Activated CD4-positive, alpha-beta T cell treated with anti-CD3 and anti-CD28 coated beads, Interleukin-2, amount 50 U/mL, for 24 hours (primary cell): ENCODE results near the gene SCD5.

Experiments
- DNase-seq, 2 donors: peaks; one replicate each; pipeline ENCODE4 v3.0.0-alpha.2; 2020; ENCODE audit warnings: low read depth in 1 of 2, low spot score in 1 of 2

SCD5 gene

GRCh38 chr4:82696117-82696860 lies 102.3 kb downstream of the SCD5 start:
- no peak for DNase-seq

GRCh38 chr4:82694892-82695291 lies 103.7 kb downstream of the SCD5 start:
- DNase-seq: no peak

GRCh38 chr4:82694046-82694445 lies 104.5 kb downstream of the SCD5 start:
- DNase-seq: no peak

- DNase-seq: no peak
These were observed 106.4 kb downstream of the SCD5 start for GRCh38 chr4:82692101-82692780.

GRCh38 chr4:82691431-82691830 lies 107.2 kb downstream of the SCD5 start:
- no peak for DNase-seq

- DNase-seq: no peak
These were observed 110.4 kb downstream of the SCD5 start for GRCh38 chr4:82688091-82688795.

GRCh38 chr4:82687531-82687930 lies 111.1 kb downstream of the SCD5 start:
- DNase-seq: no peak

GRCh38 chr4:82681754-82682153 lies 116.8 kb downstream of the SCD5 start:
- no peak for DNase-seq

GRCh38 chr4:82680834-82681233 lies 117.8 kb downstream of the SCD5 start:
- DNase-seq: no peak

GRCh38 chr4:82679531-82679930 lies 119.1 kb downstream of the SCD5 start:
- DNase-seq: no peak

GRCh38 chr4:82678051-82678450 lies 120.5 kb downstream of the SCD5 start:
- DNase-seq: no peak

GRCh38 chr4:82677327-82677726 lies 121.3 kb downstream of the SCD5 start:
- no peak for DNase-seq

- DNase-seq: no peak
These were observed 130.7 kb downstream of the SCD5 start for GRCh38 chr4:82667761-82668480.

- DNase-seq: no peak
These were observed 131.5 kb downstream of the SCD5 start for GRCh38 chr4:82666970-82667665.

GRCh38 chr4:82661181-82661992 lies 137.2 kb downstream of the SCD5 start:
- no peak for DNase-seq

GRCh38 chr4:82652062-82652461 lies 146.5 kb downstream of the SCD5 start:
- no peak for DNase-seq

- no peak for DNase-seq
These were observed 147.7 kb downstream of the SCD5 start for GRCh38 chr4:82650868-82651267.

GRCh38 chr4:82648356-82648755 lies 150.2 kb downstream of the SCD5 start:
- DNase-seq: no peak

GRCh38 chr4:82645936-82646565 lies 152.5 kb downstream of the SCD5 start:
- DNase-seq: no peak

- DNase-seq: no peak
These were observed 153.9 kb downstream of the SCD5 start for GRCh38 chr4:82644734-82645126.
